ENCODE results near the gene PTGES3.

The PTGES3 gene

GRCh38 chr12:56671608-56672007 lies 16.5 kb downstream of the PTGES3 start:
- TF ChIP-seq TEAD4 (IDR thresholded peaks at IDR 0.05) (no peak), MAX (IDR thresholded peaks at IDR 0.05) (no peak), RAD21 (IDR thresholded peaks at IDR 0.05; ENCODE audit: low read depth) (no peak), ZBTB7A (IDR thresholded peaks at IDR 0.05; ENCODE audit: low read depth) (no peak), FOXM1 (IDR thresholded peaks at IDR 0.05; ENCODE audit: borderline replicate concordance, low read depth) (no peak), EGR1 (IDR thresholded peaks at IDR 0.05) (no peak), YY1 (IDR thresholded peaks at IDR 0.05; ENCODE audit: low read depth) (no peak), USF1 (IDR thresholded peaks at IDR 0.05) (no peak), CREB1 (IDR thresholded peaks at IDR 0.05; ENCODE audit: low read depth) (no peak), NFIC (IDR thresholded peaks at IDR 0.05) (no peak), CEBPB (IDR thresholded peaks at IDR 0.05) (no peak), TAF1 (IDR thresholded peaks at IDR 0.05; ENCODE audit: low read depth) (no peak), EP300 (IDR thresholded peaks at IDR 0.05; ENCODE audit: borderline replicate concordance) (no peak), REST (IDR thresholded peaks at IDR 0.05; ENCODE audit: low read depth) (no peak), TCF12 (IDR thresholded peaks at IDR 0.05; ENCODE audit: low read depth) (no peak)

- TF ChIP-seq CEBPB (IDR thresholded peaks at IDR 0.05) (0 out of 2 replicates have a peak, but pooled peaks have one; percentile 35), TAF1 (IDR thresholded peaks at IDR 0.05; ENCODE audit: low read depth) (no peak), REST (IDR thresholded peaks at IDR 0.05; ENCODE audit: low read depth) (no peak), USF1 (IDR thresholded peaks at IDR 0.05) (no peak), EP300 (IDR thresholded peaks at IDR 0.05; ENCODE audit: borderline replicate concordance) (no peak), TEAD4 (IDR thresholded peaks at IDR 0.05) (peak; percentile 74)
These were observed 17.2 kb downstream of the PTGES3 start for GRCh38 chr12:56670836-56671235.

GRCh38 chr12:56668197-56668457 lies 20.0 kb downstream of the PTGES3 start:
- no peak for TF ChIP-seq USF1 (IDR thresholded peaks at IDR 0.05)
- TF ChIP-seq CREB1 (IDR thresholded peaks at IDR 0.05; ENCODE audit: low read depth): no peak
- no peak for TF ChIP-seq YY1 (IDR thresholded peaks at IDR 0.05; ENCODE audit: low read depth)
- TF ChIP-seq TEAD4 (IDR thresholded peaks at IDR 0.05): no peak
- no peak for TF ChIP-seq ZBTB7A (IDR thresholded peaks at IDR 0.05; ENCODE audit: low read depth)
- TF ChIP-seq EGR1 (IDR thresholded peaks at IDR 0.05): no peak
- no peak for TF ChIP-seq TAF1 (IDR thresholded peaks at IDR 0.05; ENCODE audit: low read depth)

- no peak for TF ChIP-seq CREB1 (IDR thresholded peaks at IDR 0.05; ENCODE audit: low read depth)
These were observed 26.0 kb downstream of the PTGES3 start for GRCh38 chr12:56661979-56662638.

- TF ChIP-seq ZBTB7A (IDR thresholded peaks at IDR 0.05; ENCODE audit: low read depth) (no peak), CEBPB (IDR thresholded peaks at IDR 0.05) (no peak), RAD21 (IDR thresholded peaks at IDR 0.05; ENCODE audit: low read depth) (no peak), USF1 (IDR thresholded peaks at IDR 0.05) (no peak), EGR1 (IDR thresholded peaks at IDR 0.05) (no peak), NFIC (IDR thresholded peaks at IDR 0.05) (no peak), MAX (IDR thresholded peaks at IDR 0.05) (no peak), FOXM1 (IDR thresholded peaks at IDR 0.05; ENCODE audit: borderline replicate concordance, low read depth) (no peak), REST (IDR thresholded peaks at IDR 0.05; ENCODE audit: low read depth) (no peak), EP300 (IDR thresholded peaks at IDR 0.05; ENCODE audit: borderline replicate concordance) (no peak), TEAD4 (IDR thresholded peaks at IDR 0.05) (no peak), TCF12 (IDR thresholded peaks at IDR 0.05; ENCODE audit: low read depth) (no peak), YY1 (IDR thresholded peaks at IDR 0.05; ENCODE audit: low read depth) (no peak), CREB1 (IDR thresholded peaks at IDR 0.05; ENCODE audit: low read depth) (no peak), TAF1 (IDR thresholded peaks at IDR 0.05; ENCODE audit: low read depth) (no peak)
These were observed 26.5 kb downstream of the PTGES3 start for GRCh38 chr12:56661560-56661959.

Measured in Ishikawa (cell line).